HG03460 (cell line): ENCODE data around the gene ATF7.

Experiments
- ATAC-seq: cut with Tn5 transposase; IDR thresholded peaks from one replicate; pipeline ENCODE4 v1.9.1; 2021; ENCODE audit not compliant: unreplicated experiment

ATF7 gene

DNA sequence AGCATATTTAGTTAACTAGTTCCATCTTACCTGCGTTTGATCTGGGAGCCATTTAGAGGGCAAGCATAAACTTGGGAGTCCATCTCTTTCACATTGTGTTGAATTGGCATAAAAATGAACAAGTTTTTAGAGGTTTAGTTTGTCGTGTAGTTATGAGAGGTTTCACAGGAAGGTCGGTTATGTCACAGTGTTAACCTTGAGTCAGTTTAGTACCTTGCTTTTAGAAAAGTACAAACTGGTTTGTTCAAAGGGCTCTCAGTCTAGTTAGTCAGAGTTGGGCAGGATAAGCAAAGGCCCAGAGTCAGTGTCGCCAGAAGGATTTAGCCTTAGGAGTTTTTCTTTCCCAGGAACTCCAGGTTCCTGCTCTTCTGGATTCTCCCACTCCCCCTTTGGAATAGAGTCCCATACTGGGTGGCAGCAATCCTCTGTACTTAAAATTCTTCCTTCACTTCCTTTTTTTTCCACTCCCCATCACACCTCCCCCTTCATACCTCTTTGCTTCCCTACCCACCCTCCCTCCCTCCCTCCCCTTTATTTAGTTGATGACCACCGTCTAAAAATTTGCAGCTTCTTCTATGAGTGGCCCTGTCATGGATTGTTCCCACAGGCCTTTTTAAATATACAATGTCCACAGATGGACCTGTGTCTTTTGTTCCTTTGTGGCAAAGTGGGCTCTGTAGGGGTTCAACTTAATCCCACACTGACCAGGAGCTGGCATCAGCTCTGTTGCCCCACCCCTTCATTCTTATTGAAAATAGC, 162.2 kb downstream of the ATF7 start:
- ATAC-seq: no peak

DNA sequence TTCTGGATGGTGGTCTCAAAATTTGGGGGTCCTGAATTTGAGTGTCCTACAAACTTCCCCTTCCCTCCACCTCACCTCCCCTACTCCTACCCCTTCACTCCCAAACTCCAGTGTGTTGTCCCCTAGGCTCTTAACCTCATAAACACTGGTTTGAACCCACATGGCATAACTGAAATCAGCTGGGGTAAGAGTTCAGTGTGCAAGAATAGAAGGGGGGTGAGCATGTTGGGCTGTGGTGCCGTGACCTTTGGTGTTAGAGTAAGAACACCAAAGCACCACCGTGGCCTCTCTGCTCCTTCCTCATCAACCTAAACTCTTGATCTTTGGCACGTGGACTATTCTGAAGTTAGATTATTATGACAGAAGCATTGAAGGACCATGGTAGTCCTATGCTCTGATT, 163.2 kb downstream of the ATF7 start:
- no peak for ATAC-seq

DNA sequence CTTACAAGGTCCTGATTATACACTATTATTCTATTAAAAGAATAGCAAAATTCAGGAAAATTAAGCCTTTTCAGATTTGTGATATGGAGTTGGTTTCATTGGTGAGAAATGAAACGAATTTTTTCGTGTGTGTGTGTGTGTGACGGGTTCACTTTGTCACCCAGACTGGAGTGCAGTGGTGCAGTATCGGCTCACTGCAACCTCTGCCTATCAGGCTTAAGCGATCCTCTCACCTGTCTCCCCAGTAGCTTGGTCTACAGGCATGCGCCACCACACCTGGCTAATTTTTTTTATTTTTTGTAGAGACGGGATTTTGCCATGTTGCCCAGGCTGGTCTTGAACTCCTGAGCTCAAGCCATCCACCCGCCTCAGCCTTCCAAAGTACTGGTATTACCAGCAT, 164.6 kb downstream of the ATF7 start:
- ATAC-seq: no peak

DNA sequence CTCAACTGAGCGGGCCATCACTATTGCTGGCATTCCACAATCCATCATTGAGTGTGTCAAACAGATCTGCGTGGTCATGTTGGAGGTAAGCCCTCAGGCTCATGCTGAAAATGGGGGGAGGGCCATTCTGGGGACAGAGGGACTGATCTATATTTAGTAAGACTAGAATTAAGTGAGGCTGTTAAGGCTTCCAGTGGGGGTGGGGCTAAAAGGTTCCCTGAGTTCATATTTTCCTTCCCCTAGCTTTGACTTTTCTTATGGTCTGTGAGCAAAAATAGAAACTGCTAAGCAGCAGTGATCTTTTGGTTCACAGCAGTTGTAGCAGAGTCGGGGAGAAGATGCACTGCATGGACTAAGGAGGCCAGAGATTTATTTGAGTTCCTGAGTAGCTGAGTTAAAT, 165.1 kb downstream of the ATF7 start:
- no peak for ATAC-seq

DNA sequence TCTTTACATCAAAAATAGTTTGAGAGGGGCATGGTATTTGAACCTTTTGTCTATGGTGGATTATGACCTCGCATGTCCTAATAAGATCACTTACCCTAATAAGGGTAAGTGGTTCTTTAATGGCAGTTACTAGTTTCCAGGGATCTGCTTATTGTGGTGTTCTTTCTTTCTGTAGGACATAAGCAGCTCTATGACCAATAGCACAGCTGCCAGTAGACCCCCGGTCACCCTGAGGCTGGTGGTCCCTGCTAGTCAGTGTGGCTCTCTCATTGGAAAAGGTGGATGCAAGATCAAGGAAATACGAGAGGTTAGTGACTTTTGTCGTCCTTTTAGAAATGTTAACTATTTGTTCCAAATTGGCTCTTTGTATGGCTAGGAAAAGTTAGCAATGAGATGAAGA, 167.1 kb downstream of the ATF7 start:
- no peak for ATAC-seq
